Neural cell (in vitro differentiated cells): ENCODE measurements around the gene PHGDH.

Experiments used
- EP300 ChIP-seq: fragments of 450-650 bp; conservative IDR thresholded peaks from 2 replicates; pipeline ENCODE4 v1.6.1; 2014; ENCODE audit warnings: antibody characterized with exemption, mild to moderate bottlenecking, moderate library complexity; ENCODE audit not compliant: poor library complexity, severe bottlenecking
- EZH2 ChIP-seq: fragments of 200-600, 300-800 bp; shearing (Covaris generic), sonication (generic); IDR thresholded peaks from 2 replicates; pipeline ENCODE4 v1.6.1; 2014; ENCODE audit warnings: antibody characterized with exemption, low read length, borderline replicate concordance, mild to moderate bottlenecking; ENCODE audit not compliant: insufficient read depth, poor library complexity, severe bottlenecking
- MXI1 ChIP-seq: fragments of 450-650 bp; conservative IDR thresholded peaks from 2 replicates; pipeline ENCODE4 v1.6.1; 2014; ENCODE audit warnings: antibody characterized with exemption, mild to moderate bottlenecking; ENCODE audit not compliant: poor library complexity, severe bottlenecking
- POLR2AphosphoS5 ChIP-seq: IDR thresholded peaks from 2 replicates; pipeline ENCODE4 v1.6.1; 2012
- RAD21 ChIP-seq: fragments of 450-650 bp; conservative IDR thresholded peaks from 2 replicates; pipeline ENCODE4 v1.6.1; 2014; ENCODE audit warnings: antibody characterized with exemption, mild to moderate bottlenecking, moderate library complexity
- SMC3 ChIP-seq: fragments of 450-650 bp; conservative IDR thresholded peaks from 2 replicates; pipeline ENCODE4 v1.6.1; 2014; ENCODE audit warnings: antibody characterized with exemption, mild to moderate bottlenecking, moderate library complexity; ENCODE audit not compliant: poor library complexity
- TAF1 ChIP-seq: IDR thresholded peaks from 2 replicates; pipeline ENCODE4 v1.6.1; 2012; ENCODE audit warnings: low read depth
- TF ChIP-seq, protein P1 (sequence below): fragments of 450-650 bp; IDR thresholded peaks from 2 replicates; pipeline ENCODE4 v1.5.1; 2014; ENCODE audit warnings: antibody characterized with exemption, mild to moderate bottlenecking, moderate library complexity; ENCODE audit not compliant: poor library complexity, severe bottlenecking
- TF ChIP-seq, protein P2 (sequence below): IDR thresholded peaks from 2 replicates; pipeline ENCODE4 v1.6.1; 2012; ENCODE audit warnings: borderline replicate concordance

DNA sequence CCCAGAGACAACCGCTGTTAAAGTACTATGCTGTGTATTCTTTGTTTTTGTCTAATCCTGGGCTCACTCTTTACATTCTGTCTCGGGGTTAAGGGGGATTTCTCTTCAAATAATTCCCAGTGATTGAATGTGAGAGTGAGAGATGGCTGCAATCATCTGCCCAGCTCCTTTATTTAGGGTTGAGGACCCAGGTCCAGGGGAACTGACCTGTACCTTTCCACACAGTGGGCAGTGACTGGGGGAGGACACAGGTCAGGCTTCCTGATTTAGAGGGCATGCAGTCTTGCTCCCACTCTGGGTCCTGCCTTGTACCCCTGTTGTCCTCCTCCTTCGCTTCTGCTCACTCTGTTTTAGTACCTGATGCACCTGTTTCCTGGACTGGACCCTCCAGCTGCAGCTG, 22.0 kb downstream of the PHGDH start:
- TF ChIP-seq, protein P1, sequence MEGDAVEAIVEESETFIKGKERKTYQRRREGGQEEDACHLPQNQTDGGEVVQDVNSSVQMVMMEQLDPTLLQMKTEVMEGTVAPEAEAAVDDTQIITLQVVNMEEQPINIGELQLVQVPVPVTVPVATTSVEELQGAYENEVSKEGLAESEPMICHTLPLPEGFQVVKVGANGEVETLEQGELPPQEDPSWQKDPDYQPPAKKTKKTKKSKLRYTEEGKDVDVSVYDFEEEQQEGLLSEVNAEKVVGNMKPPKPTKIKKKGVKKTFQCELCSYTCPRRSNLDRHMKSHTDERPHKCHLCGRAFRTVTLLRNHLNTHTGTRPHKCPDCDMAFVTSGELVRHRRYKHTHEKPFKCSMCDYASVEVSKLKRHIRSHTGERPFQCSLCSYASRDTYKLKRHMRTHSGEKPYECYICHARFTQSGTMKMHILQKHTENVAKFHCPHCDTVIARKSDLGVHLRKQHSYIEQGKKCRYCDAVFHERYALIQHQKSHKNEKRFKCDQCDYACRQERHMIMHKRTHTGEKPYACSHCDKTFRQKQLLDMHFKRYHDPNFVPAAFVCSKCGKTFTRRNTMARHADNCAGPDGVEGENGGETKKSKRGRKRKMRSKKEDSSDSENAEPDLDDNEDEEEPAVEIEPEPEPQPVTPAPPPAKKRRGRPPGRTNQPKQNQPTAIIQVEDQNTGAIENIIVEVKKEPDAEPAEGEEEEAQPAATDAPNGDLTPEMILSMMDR, result no peak
- TF ChIP-seq EZH2, result no peak
- no peak for TF ChIP-seq RAD21
- TF ChIP-seq EP300, result no peak
- TF ChIP-seq, protein P2, sequence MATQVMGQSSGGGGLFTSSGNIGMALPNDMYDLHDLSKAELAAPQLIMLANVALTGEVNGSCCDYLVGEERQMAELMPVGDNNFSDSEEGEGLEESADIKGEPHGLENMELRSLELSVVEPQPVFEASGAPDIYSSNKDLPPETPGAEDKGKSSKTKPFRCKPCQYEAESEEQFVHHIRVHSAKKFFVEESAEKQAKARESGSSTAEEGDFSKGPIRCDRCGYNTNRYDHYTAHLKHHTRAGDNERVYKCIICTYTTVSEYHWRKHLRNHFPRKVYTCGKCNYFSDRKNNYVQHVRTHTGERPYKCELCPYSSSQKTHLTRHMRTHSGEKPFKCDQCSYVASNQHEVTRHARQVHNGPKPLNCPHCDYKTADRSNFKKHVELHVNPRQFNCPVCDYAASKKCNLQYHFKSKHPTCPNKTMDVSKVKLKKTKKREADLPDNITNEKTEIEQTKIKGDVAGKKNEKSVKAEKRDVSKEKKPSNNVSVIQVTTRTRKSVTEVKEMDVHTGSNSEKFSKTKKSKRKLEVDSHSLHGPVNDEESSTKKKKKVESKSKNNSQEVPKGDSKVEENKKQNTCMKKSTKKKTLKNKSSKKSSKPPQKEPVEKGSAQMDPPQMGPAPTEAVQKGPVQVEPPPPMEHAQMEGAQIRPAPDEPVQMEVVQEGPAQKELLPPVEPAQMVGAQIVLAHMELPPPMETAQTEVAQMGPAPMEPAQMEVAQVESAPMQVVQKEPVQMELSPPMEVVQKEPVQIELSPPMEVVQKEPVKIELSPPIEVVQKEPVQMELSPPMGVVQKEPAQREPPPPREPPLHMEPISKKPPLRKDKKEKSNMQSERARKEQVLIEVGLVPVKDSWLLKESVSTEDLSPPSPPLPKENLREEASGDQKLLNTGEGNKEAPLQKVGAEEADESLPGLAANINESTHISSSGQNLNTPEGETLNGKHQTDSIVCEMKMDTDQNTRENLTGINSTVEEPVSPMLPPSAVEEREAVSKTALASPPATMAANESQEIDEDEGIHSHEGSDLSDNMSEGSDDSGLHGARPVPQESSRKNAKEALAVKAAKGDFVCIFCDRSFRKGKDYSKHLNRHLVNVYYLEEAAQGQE, result no peak
- no peak for TF ChIP-seq TAF1
- no peak for TF ChIP-seq POLR2AphosphoS5
- TF ChIP-seq SMC3, result no peak
- no peak for TF ChIP-seq MXI1
